OCI-M1 (cell line): ENCODE results near the gene CRYL1.

Experiments used
- DNase-seq: peaks from one replicate; lab custom pipeline; 2025; lab: John Stamatoyannopoulos, UW

CRYL1 gene

GRCh38 chr13:20525601-20526544 lies at the start of gene CRYL1:
Gene CRYL1, minus strand, starts transcription at chr13:20525857. Its CDS starts 63 bp downstream, at chr13:20525794.
- DNase-seq: peak; percentile 27

- DNase-seq: no peak
Observed at GRCh38 chr13:20573636-20574035, 48.0 kb upstream of the CRYL1 start.

GRCh38 chr13:20573186-20573585 lies 47.5 kb upstream of the CRYL1 start:
- DNase-seq: no peak

- no peak for DNase-seq
Observed at GRCh38 chr13:20571676-20572075, 46.0 kb upstream of the CRYL1 start.

GRCh38 chr13:20570517-20570916 lies 44.9 kb upstream of the CRYL1 start:
- DNase-seq: no peak

GRCh38 chr13:20567881-20568528 lies 42.3 kb upstream of the CRYL1 start:
- no peak for DNase-seq

GRCh38 chr13:20566898-20567874 lies 41.5 kb upstream of the CRYL1 start, which contains the start of gene IFT88:
Gene IFT88, plus strand, starts transcription at chr13:20567157. Its CDS starts 7,229 bp downstream, at chr13:20574386.
- DNase-seq: peak; percentile 86

- peak; percentile 73 for DNase-seq
Observed at GRCh38 chr13:20566468-20566897, 40.8 kb upstream of the CRYL1 start.

- no peak for DNase-seq
Observed at GRCh38 chr13:20565115-20565736, 39.6 kb upstream of the CRYL1 start.

GRCh38 chr13:20561741-20562140 lies 36.1 kb upstream of the CRYL1 start:
- DNase-seq: no peak

- no peak for DNase-seq
Observed at GRCh38 chr13:20559659-20560356, 34.2 kb upstream of the CRYL1 start.

GRCh38 chr13:20558982-20559381 lies 33.3 kb upstream of the CRYL1 start:
- DNase-seq: no peak

GRCh38 chr13:20553311-20553710 lies 27.7 kb upstream of the CRYL1 start:
- no peak for DNase-seq

- no peak for DNase-seq
Observed at GRCh38 chr13:20550799-20551198, 25.1 kb upstream of the CRYL1 start.

GRCh38 chr13:20547479-20547908 lies 21.8 kb upstream of the CRYL1 start:
- DNase-seq: no peak

GRCh38 chr13:20546556-20546955 lies 20.9 kb upstream of the CRYL1 start:
- DNase-seq: peak; percentile 67

- peak; percentile 33 for DNase-seq
Observed at GRCh38 chr13:20544201-20544923, 18.7 kb upstream of the CRYL1 start.

GRCh38 chr13:20536992-20537391 lies 11.3 kb upstream of the CRYL1 start:
- no peak for DNase-seq

GRCh38 chr13:20534038-20534608 lies 8.5 kb upstream of the CRYL1 start:
- no peak for DNase-seq

GRCh38 chr13:20528452-20528851 lies 2.8 kb upstream of the CRYL1 start:
- no peak for DNase-seq
